GM10266 (cell line): ENCODE data around the gene EDN2.

Experiments used
- DNase-seq: peaks from one replicate; pipeline ENCODE4 v3.0.0; 2012; ENCODE audit errors: extremely low spot score
- TF ChIP-seq, protein P1 (sequence below): IDR thresholded peaks from 2 replicates; pipeline ENCODE4 v1.5.1; 2012; ENCODE audit warnings: mild to moderate bottlenecking, low read depth; ENCODE audit not compliant: control insufficient read depth, insufficient read depth; ENCODE audit errors: missing control alignments

EDN2 gene

GRCh38 chr1:41497056-41497440 lies 12.6 kb upstream of the EDN2 start:
- DNase-seq = no peak
- TF ChIP-seq, protein P1, sequence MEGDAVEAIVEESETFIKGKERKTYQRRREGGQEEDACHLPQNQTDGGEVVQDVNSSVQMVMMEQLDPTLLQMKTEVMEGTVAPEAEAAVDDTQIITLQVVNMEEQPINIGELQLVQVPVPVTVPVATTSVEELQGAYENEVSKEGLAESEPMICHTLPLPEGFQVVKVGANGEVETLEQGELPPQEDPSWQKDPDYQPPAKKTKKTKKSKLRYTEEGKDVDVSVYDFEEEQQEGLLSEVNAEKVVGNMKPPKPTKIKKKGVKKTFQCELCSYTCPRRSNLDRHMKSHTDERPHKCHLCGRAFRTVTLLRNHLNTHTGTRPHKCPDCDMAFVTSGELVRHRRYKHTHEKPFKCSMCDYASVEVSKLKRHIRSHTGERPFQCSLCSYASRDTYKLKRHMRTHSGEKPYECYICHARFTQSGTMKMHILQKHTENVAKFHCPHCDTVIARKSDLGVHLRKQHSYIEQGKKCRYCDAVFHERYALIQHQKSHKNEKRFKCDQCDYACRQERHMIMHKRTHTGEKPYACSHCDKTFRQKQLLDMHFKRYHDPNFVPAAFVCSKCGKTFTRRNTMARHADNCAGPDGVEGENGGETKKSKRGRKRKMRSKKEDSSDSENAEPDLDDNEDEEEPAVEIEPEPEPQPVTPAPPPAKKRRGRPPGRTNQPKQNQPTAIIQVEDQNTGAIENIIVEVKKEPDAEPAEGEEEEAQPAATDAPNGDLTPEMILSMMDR = no peak

GRCh38 chr1:41496080-41497055 lies 11.9 kb upstream of the EDN2 start:
- DNase-seq = peak; percentile 80
- TF ChIP-seq, protein P1 = peak; percentile 8

DNA sequence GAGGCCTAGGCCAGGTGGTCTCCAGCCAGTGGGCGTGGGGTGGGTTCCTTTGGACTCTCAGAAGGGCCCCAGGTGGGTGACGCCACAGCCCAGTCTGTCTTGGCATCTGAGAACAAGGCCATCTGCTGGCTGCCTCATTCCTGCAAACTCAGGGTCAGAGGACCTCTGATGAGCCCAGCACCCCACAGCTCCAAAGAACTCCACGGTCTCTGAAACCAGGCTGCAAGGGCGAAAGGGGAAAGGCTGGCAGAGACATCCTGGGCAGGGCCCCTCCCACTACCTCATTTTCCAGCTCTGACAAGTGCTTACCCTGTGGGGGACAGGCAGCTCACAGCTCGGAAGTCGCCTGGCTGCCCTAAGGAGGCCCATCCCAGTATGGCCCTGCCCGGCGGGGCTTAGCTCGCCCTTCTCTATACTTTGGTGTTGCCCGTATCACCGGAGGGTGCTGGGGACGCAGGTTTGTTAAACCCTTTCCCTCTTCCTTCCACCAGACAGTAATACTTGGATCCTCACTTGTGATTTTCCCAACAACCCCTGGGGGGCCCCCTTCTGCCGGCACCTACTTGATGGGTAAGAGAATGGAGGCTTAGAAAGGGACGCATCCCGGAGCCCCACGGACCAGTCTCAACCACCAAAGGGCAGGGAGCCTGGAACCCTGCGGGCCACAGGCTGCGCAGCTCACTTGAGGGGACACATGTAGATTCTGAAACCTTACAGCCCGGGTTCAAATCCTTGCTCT lies 10.9 kb upstream of the EDN2 start:
- peak; percentile 72 for DNase-seq

DNA sequence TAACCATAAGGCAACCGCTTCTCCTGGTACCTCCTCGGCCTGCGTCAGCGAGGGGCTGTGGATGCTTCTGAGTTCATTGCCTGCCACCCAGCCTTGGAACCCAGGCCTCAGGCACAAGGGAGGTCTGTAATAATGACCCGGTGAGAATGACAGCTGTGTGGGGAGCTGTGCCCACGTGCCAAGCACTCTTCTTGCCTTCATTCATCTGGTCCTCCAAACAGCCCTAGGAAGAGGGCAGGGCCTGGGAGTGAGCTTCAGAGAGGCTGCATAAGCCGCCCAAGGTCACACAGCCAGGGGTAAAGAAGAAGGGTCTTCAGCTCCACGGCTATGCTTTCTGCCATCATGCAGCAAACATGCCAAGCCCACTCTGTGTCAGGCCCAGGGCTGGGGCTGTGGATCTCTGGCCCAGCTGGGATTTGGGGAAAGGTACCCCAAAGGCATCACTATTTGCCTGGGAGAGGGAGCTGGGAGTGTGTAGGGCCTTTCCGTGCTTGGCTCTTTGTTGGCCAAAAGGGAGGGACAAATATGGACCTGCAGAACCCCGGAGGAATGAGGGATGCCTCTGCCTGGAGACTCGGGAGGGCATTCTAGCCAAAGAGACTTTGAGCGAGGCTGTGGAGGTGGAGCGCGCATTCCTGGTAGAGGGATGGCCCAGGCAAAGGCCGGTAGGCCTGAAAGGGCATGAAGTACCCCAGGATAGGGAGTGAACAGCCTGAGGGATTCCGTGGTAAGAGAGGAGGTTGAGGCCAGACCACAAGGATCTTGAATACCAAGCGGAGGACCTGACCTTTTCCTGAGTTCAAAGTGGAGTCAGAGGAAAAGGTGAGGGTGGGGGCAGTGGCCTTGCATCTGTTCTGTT lies 10.1 kb upstream of the EDN2 start:
- DNase-seq = no peak
- TF ChIP-seq, protein P1 = no peak

More for the DNA sequence above, 10.9 kb upstream of the EDN2 start:
- TF ChIP-seq, protein P1 = peak; percentile 37

- no peak for DNase-seq
- TF ChIP-seq, protein P1 = no peak
Observed at GRCh38 chr1:41493626-41494350, 9.3 kb upstream of the EDN2 start.

DNA sequence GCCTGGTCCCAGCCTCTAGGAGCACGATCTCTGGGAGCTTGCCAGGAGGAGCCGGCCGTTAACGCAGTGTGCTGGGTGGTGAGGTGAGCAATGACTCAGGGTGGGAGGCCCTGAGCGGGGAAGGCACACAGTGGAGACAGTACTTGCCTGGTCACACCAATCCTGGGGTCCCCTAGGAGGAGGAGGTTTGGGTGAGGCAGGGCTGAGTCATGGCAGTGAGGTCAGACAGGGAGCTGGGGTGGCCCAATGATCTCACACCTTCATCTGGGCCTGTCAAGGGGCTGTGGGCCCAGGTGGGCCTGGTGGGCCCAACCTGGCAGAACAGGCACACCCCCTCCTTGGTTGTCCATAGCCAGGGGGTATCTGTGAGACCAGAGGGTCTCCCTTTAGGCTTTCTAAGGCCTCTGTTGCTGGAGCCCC lies 8.6 kb upstream of the EDN2 start:
- TF ChIP-seq, protein P1 = no peak
- no peak for DNase-seq
